ENCODE results near the gene PFKP.

Gene PFKP

GRCh38 chr10:3123571-3124411, 56.4 kb downstream of the PFKP start:
- DNase-seq: no peak
- in situ Hi-C loops (cut with HindIII; ENCODE audit: low pct_ligation_motif_present, low sequenced_read_pairs): no loop called here
- no peak overlapping the region for H3K27ac ChIP-seq
- H3K4me3 ChIP-seq (ENCODE audit: low read depth, low read length): no peak overlapping the region
- peaks cover 63% of the 10 kb centered on the region for H3K36me3 ChIP-seq (replicated peaks)
- no peak for TF ChIP-seq CTCF (IDR thresholded peaks at IDR 0.05; ENCODE audit: low read depth, low read length, missing control alignments)
- H3K27me3 ChIP-seq (replicated peaks): no peaks in the 10 kb centered on the region

- no peak overlapping the region for H3K27ac ChIP-seq
- peaks cover 64% of the 10 kb centered on the region for H3K36me3 ChIP-seq (replicated peaks)
- no peaks in the 10 kb centered on the region for H3K27me3 ChIP-seq (replicated peaks)
- TF ChIP-seq CTCF (IDR thresholded peaks at IDR 0.05; ENCODE audit: low read depth, low read length, missing control alignments): no peak
- in situ Hi-C loops (cut with HindIII; ENCODE audit: low pct_ligation_motif_present, low sequenced_read_pairs): no loop called here
- DNase-seq: no peak
- H3K4me3 ChIP-seq (ENCODE audit: low read depth, low read length): no peak overlapping the region
Observed at GRCh38 chr10:3124412-3125175, 57.2 kb downstream of the PFKP start.

GRCh38 chr10:3125527-3126170, 58.3 kb downstream of the PFKP start:
- Histone ChIP-seq H3K36me3 (replicated peaks) (peaks cover 71% of the 10 kb centered on the region), H3K4me3 (ENCODE audit: low read depth, low read length) (no peak overlapping the region), H3K27me3 (replicated peaks) (no peaks in the 10 kb centered on the region), H3K27ac (no peak overlapping the region)
- TF ChIP-seq CTCF (IDR thresholded peaks at IDR 0.05; ENCODE audit: low read depth, low read length, missing control alignments): no peak
- DNase-seq: no peak
- in situ Hi-C loops (cut with HindIII; ENCODE audit: low pct_ligation_motif_present, low sequenced_read_pairs): no loop called here

GRCh38 chr10:3126249-3126648, 58.9 kb downstream of the PFKP start:
- peaks cover 73% of the 10 kb centered on the region for H3K36me3 ChIP-seq (replicated peaks)
- H3K27me3 ChIP-seq (replicated peaks): no peaks in the 10 kb centered on the region
- H3K4me3 ChIP-seq (ENCODE audit: low read depth, low read length): no peak overlapping the region
- no peak for TF ChIP-seq CTCF (IDR thresholded peaks at IDR 0.05; ENCODE audit: low read depth, low read length, missing control alignments)
- in situ Hi-C loops (cut with HindIII; ENCODE audit: low pct_ligation_motif_present, low sequenced_read_pairs): no loop called here
- H3K27ac ChIP-seq: no peak overlapping the region
- no peak for DNase-seq

GRCh38 chr10:3126741-3127346, 59.5 kb downstream of the PFKP start:
- DNase-seq: no peak
- no peak for TF ChIP-seq CTCF (IDR thresholded peaks at IDR 0.05; ENCODE audit: low read depth, low read length, missing control alignments)
- in situ Hi-C loops (cut with HindIII; ENCODE audit: low pct_ligation_motif_present, low sequenced_read_pairs): no loop called here
- H3K36me3 ChIP-seq (replicated peaks): peaks cover 78% of the 10 kb centered on the region
- no peak overlapping the region for H3K27ac ChIP-seq
- H3K4me3 ChIP-seq (ENCODE audit: low read depth, low read length): no peak overlapping the region
- H3K27me3 ChIP-seq (replicated peaks): no peaks in the 10 kb centered on the region

All from brain microvascular endothelial cell (primary cell).